Measurements from ENCODE around the gene ZNF683.

GRCh38 chr1:26387447-26387846, 14.9 kb upstream of the ZNF683 start:
- TF ChIP-seq CTCF (IDR thresholded peaks at IDR 0.05; ENCODE audit: insufficient read depth, low read length, poor library complexity, severe bottlenecking) (no peak), EZH2phosphoT487 (conservative IDR thresholded peaks at IDR 0.05; ENCODE audit: low read length) (no peak)
